Measurements from ENCODE around the gene TNFSF13.
"Not testable (repeated sequence)": the region's sequence is repeated elsewhere in the genome, so short reads cannot be mapped to it uniquely, and the experiment has no call there.

TNFSF13 gene

GRCh38 chr17:7592422-7593021 lies 34.0 kb downstream of the TNFSF13 start:
- DNase-seq: no peak

GRCh38 chr17:7593296-7593695 lies 34.7 kb downstream of the TNFSF13 start:
- DNase-seq: no peak

- DNase-seq: not testable (repeated sequence)
Observed at GRCh38 chr17:7597561-7597960, 39.0 kb downstream of the TNFSF13 start.

- DNase-seq: no peak
Observed at GRCh38 chr17:7606280-7606679, 47.7 kb downstream of the TNFSF13 start.

GRCh38 chr17:7610641-7611040 lies 52.1 kb downstream of the TNFSF13 start:
- no peak for DNase-seq

Measured in SHP77 treated with DMSO at 0.1 percent for 48 hours (cell line).